NB4 (cell line): ENCODE measurements around the gene GOLM1.

ENCODE experiments used
- CTCF ChIP-seq: IDR thresholded peaks from one replicate; pipeline ENCODE4 v1.5.1; 2012; ENCODE audit warnings: low read depth, low read length
- MYC ChIP-seq: IDR thresholded peaks from 2 replicates; pipeline ENCODE4 v1.6.1; 2011; ENCODE audit warnings: low read depth, low read length

DNA sequence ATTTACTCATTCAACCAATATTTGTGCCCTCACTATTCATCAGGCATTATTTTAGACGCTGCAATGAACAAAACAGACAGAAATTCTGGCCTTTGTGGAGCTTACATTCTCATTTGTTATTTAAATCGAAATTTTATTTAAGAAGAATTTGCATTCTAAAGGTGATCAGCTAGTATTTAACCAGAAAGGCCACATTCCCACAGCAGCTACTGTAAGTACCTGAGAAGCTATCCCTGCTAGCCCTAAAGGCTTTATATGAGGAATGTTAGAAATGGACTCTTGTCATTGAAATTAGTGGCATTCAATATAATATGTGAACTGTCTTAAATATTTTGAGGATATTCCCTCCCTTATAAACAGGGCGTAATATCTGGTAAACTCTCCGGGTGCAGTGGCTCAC lies 35.0 kb upstream of the GOLM1 start:
- TF ChIP-seq CTCF = no peak
- no peak for TF ChIP-seq MYC
